ENCODE measurements around the gene CBR3.

Gene CBR3

GRCh38 chr21:36186506-36187399 is 51.9 kb downstream of the CBR3 start:
- DNase-seq, result no peak

GRCh38 chr21:36188081-36188681 is 53.3 kb downstream of the CBR3 start:
- DNase-seq, result no peak

DNA sequence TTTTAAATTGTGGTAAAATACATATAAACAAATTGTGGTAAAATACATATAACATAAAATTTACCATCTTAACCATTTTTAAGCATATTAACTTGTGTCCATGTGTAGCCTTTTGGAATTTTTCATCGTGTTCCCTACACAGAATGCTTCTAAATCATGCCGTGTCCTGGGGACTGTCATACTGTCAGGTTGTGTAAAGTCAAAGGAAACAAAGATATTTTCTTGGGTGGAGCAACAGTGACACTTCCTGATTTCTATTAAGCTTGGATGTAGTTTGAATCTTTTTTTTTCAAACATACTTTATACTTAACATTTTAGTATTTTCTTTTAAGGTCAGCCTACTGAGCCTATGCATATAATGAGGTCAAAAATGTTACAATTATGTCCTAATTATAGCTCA is 54.1 kb downstream of the CBR3 start:
- DNase-seq, result no peak

GRCh38 chr21:36190736-36191135 is 55.9 kb downstream of the CBR3 start:
- no peak for DNase-seq

GRCh38 chr21:36193200-36193599 is 58.3 kb downstream of the CBR3 start:
- no peak for DNase-seq

- DNase-seq, result no peak
These were observed 59.1 kb downstream of the CBR3 start for GRCh38 chr21:36194024-36194423.

GRCh38 chr21:36195613-36196012 is 60.7 kb downstream of the CBR3 start:
- DNase-seq, result no peak

Data from CD4-positive, alpha-beta T cell treated with Interferon alpha-2 for 1 hour (primary cell).